HT1080 (cell line): ENCODE results near the gene MYO1D. TPM values are rescaled to one million over a fixed set of nuclear protein-coding genes. Genes with fewer than 3 reads are reported as not detected.
"Not testable (repeated sequence)": the region's sequence is repeated elsewhere in the genome, so short reads cannot be mapped to it uniquely, and the experiment has no call there.

ENCODE experiments used
- DNase-seq: peaks from one replicate; pipeline ENCODE4 v3.0.0-alpha.2; 2015; ENCODE audit warnings: low read depth
- total RNA-seq: library from RNA; depleted of rRNA; stranded (reverse); fragments of >200 nt; shearing (Covaris generic); gene quantifications from 2 replicates; pipeline ENCODE4 v1.2.3, GENCODE V29; 2014

MYO1D gene
- total RNA-seq, 1 experiment from 2014 or later: 4.5 TPM

DNA sequence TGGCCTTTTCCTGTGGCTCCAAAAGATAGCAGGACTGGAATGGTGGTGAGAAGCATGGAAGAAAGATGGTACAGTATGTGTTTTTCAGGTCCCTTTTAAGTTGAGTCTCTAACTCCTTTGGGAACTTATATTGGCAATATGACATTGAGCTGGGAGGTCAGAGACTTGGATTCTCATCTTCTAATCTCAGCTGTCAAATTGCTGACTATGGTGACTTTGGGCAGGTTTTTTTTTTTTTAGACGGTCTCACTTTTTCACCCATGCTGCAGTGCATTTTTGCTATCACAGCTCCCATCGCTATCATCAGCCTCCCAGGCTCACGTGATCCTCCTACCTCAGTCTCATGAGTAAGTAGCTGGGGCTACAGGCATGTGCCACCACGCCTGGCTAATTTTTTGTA, 405.3 kb downstream of the MYO1D start:
- no peak for DNase-seq

DNA sequence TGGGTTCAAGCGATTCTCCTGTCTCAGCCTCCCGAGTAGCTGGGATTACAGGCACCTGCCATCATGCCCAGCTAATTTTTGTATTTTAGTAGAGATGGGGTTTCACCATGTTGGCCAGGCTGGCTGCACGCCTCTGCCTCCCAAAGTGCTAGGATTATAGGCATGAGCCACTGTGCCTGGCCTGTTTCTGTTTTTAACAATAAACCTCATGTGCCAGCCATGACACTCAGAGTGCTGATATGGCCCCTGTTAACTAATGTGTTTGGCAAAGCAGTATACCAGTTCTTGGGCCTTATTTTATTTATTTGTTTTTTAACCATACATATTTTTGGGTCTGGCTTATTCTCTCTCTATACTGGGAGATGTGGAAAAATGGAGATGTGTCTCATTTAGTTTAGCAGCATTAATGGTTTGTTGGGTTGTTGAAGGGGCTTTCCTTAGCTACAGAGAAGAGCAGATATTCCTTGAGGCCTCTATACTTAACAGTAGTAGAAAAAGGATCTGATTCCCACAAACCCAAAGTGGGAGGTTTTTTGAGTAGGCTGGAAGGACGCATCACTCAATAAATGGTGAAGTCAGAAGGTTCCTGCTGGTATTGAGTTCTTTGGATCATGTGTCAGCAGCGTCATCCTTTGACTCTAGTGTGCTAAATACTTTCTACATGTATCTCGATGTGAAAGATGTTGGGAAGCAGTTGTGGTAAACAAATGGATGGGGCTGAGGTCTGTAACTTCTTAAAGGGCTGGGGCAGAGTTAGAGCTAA, 406.3 kb downstream of the MYO1D start:
- DNase-seq: no peak

DNA sequence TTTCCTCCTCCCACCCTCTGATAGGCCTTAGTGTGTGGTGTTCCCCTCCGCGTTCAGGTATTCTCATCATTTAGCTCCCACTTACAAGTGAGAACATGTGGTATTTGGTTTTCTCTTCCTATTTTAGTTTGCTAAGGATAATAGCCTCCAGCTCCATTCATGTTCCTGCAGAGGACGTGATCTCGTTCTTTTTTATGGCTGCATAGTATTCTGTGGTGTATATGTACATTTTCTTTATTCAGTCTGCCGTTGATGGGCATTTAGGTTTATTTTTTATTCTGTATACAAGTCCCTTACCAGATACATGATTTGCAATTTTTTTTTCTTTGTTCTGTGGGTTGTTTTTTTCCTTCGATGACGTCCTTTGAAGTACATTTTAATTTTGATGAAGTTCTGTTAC, 409.0 kb downstream of the MYO1D start:
- no peak for DNase-seq

DNA sequence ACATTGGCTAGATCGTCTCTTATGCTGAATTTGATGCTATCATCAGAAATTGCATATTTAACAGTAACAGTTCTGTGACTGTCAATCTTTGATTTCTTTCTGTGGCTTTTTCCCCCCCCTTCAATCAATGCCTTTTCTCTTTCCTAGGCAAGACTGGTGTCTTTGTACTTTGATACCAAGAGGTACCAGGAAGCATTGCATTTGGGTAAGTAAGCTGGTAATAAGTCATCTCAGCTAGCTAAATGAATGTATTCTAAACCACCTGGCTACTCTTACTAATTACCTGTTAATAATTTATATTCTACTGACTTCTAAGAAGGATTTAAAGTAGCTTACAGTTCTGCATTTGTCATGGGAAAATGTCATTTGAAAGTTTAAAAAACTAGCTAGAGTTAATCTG, 412.6 kb downstream of the MYO1D start:
- DNase-seq: no peak

DNA sequence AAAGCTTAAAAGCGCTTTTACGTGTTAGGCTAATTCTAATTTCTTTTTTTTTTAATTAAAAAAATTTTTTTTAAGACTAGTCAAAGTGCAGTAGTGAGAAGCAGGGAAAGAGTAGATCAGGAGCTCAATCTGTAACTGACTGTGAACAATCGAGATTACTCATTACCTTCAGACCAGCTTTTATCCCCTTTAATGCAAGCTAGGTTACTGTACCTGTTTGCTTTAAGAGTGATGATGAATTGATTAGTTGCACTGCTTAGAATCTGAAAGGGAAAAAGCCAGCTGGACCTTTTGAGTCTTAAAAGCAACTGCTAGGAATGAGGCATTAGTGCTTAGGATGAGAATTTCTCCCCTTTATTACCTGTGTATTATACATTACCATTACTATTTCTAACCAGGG, 413.6 kb downstream of the MYO1D start:
- no peak for DNase-seq

DNA sequence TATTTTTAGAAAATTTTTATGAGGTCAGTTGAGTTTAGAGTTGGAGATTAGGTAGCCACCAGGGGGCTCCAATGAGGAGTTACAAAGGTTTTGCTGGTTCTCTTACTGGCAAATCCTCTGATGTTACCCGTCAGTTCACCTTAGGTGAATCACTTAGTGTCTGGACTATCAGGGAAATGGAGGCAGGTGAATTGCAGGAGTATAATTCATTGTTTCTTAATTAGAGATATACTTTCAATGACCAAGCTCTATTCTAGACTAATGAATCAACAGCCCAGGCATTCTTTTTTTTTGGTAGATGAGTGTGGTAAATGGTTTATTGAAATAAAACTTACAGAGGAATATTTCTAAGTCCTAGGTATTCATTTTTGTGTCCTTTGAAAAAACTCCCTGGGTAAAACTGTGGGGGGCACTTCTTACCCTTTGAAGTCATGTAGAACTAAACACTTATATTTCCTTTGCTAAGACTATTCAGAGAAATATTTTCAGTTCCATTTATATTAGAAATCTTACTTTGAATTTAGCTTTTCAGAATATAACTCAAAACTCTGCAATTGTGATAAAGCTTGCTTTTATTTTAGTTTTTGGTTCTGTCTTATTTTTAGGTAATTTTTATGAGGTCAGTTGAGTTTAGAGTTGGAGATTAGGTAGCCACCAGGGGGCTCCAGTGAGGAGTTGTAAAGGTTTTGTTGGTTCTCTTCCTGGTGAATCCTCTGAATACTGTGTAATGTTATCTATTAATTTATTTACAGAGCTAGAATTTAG, 414.9 kb downstream of the MYO1D start:
- DNase-seq: peak; percentile 60

DNA sequence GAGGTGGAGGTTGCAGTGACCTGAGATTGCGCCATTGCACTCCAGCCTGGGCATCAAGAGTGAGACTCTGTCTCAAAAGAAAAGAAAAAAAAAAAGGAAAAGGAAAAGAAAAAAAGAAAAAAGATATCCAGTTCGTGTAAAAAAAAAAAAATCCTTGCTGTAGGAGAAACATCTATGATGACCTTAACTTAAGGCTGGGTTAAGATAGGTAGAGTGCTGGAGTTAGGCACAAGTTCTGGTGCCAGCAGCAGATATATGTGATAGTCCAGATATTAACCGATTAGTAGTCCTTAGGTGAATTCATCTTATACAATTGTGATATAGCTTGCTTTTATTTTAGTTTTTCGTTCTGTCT, 415.4 kb downstream of the MYO1D start:
- DNase-seq: no peak

DNA sequence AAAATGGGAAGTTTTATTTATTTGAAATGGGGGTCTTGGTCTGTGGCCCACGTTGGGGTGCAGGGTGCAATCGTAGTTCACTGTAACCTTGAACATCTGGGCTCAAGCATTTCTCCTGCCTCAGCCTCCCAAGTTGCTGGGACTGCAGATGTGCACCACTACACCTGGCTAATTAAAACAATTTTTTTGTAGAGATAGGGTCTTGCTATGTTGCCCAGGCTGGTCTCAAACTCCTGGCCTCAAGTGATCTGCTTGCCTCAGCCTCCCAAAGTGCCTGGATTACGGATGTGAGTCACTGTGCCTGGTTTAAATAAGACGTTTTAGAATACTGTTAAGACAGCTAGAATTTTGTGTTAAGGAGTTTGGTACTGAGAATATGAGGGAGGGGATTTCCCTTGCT, 416.9 kb downstream of the MYO1D start:
- no peak for DNase-seq

DNA sequence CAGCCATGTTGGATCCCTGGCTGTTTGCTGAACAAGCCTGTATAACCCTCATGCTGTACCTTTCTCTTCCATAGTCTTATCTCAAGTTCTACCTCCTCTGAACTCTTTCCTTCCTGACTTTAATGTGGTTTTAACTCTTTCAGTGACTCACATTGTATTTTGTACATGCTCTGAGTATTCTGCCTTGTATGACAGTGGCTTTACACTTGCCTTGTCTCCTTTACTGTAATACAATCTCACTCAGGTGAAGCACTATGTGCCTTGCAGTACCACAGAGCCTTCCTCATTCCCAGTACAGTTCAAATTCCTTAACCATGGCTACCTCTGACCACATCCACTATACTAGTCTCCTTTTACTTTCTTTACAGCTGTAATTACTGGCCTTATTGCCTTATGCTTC, 418.6 kb downstream of the MYO1D start:
- no peak for DNase-seq

DNA sequence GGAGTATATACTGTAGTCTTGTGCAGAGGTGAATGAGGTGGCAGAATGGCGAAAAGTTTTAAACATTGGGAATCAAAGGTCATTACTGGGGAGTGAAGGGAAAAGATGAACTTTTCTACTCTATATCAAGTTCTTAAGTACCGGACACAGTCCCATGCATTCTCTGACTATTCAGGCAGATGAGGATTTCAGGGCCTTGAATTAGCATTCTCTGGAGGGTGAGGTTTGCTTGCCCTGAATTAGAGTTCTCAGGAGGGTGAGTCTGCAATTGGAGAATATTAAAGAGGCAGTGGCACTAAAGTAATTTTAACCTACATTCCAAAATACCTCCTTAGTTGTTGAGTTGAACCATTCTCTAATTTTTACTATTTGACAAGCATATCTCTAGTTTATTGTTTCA, 423.6 kb downstream of the MYO1D start:
- no peak for DNase-seq

DNA sequence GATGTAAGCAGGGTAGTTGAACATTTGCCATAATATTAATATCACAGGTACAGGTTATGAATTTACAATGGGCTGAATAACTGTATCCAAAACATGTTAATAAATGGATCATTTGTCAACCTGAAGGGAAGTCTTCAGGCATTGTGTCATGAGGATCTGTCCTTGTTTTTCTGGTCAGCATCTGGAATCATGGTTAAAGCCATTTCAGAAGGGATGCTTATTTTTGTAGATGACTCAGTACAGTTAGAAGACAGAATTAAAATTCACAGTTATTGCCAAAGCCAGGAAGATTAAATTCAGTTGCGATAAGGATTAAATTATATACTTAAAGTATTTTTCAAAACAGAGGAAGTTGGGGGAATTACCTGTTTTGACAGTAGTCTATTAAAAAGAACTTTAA, 424.6 kb downstream of the MYO1D start:
- no peak for DNase-seq

DNA sequence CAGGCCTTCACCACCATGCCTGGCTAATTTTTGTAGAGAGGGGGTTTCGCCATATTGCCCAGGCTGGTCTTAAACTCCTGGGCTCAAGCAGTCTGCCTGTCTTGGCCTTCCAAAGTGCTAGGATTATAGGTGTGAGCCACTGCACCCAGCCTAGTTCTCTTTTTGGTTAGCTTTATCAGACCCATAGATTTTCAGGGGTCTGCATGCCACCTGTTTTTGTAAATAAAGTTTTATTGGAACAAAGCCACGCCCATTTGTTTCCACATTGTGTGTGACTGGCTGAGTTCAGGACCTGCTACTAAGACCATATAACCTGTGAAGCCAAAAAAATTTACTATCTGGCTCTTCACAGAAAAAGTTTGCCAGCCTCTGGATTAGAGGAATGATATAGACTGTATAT, 425.0 kb downstream of the MYO1D start:
- no peak for DNase-seq

DNA sequence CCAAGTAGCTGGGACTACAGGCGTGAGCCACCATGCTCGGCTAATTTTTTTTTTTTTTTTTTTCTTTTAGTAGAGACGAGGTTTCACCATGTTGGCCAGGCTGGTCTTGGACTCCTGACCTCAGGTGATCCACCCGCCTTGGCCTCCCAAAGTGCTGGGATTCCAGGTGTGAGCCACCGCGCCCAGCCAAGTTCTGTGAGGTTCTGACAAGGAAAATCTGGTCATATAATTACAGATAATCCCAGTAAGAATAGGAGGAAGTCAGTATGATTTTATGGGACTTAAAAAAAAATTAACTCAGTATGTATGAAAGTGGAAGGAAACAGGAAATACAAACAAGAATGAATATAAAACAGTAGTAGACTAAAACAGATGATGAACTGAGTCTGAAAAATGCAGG, 426.5 kb downstream of the MYO1D start:
- not testable (repeated sequence) for DNase-seq

DNA sequence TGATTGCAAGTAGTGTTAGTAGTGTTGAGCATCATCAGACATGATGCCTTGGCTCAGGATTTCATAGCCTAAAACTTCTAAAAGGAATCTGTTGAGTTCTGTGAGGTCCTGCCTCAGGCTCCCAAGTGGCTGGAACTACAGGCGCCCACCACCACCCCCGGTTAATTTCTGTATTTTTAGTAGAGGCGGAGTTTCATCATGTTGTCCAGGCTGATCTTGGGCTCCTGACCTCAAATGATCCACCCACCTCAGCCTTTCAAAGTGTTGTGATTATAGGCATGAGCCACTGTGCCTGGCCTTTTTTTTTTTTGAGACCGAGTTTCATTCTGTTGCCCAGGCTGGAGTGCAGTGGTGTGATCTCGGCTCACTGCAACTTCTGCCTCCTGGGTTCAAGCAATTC, 427.0 kb downstream of the MYO1D start:
- DNase-seq: no peak

DNA sequence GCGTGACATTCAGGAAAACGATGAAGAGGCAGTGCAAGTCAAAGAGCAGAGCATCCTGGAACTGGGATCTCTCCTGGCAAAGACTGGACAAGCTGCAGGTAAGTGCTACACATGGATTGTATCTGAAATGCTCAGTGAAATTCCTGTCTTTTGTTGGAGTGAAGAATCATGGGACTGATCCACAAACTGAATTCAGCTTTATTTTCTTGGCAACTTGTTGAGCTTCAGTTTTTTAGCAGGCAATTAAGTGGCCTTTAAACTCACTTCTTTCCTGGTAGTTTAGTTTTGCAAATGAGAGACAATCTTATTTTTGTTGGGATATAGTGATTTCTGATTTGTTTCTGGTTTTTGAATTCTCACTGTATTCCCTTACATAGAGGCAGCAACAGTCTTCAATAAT, 430.0 kb downstream of the MYO1D start:
- no peak for DNase-seq

DNA sequence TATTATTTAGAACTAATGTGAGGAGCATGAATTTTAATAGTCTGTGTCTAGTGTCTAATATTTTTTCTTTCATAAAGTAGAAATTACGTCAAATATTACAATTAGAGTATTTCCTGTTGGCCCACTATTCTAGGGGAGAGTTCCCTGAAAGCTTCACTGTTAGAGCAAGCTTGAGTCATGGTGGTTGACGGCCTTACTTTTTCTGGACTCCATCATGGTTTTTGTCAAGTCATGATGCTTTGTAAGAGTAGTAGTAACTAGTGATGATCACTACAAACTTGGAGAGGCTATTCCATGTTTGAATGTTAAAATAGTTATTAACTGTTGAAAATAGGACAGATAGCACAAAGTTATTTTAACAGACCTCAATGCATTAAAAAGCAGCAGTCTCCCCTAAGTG, 431.0 kb downstream of the MYO1D start:
- DNase-seq: peak; percentile 10

DNA sequence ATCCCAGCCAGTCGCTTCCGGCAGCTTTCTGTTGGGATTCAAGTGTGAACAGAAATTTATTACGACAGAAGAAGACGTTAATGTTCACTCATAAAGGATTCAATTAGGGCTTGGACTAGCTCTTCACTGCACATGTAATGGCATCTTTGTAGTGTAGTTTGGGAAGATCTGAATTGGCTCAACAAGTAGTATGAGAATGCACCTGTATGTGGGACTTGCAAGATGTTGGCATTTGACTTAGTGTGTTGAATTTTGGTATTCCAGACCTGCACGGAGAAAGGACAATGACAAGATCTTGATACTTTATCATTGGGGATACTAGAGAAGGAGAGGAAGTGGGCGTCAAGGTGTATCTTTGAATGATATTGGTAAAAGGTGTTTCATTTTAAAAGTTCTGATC, 431.4 kb downstream of the MYO1D start:
- DNase-seq: no peak

DNA sequence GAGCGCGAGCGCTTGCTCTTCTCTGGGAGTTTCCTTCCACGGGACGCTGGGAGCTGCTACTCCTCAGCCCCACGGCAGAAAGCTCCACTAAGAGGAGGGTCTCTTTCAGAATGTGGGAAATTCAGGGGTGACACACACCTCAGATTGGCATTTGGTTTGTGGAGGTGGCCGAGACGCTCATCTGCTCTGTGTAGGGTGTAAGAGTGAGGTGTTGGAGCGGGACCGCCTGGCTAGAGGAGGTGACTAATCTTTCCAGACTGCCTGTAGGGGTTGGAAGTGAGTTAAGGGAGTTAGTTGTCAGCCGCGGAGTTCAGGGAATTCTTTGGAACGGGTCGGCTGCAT, 431.9 kb downstream of the MYO1D start:
- DNase-seq: peak; percentile 70

DNA sequence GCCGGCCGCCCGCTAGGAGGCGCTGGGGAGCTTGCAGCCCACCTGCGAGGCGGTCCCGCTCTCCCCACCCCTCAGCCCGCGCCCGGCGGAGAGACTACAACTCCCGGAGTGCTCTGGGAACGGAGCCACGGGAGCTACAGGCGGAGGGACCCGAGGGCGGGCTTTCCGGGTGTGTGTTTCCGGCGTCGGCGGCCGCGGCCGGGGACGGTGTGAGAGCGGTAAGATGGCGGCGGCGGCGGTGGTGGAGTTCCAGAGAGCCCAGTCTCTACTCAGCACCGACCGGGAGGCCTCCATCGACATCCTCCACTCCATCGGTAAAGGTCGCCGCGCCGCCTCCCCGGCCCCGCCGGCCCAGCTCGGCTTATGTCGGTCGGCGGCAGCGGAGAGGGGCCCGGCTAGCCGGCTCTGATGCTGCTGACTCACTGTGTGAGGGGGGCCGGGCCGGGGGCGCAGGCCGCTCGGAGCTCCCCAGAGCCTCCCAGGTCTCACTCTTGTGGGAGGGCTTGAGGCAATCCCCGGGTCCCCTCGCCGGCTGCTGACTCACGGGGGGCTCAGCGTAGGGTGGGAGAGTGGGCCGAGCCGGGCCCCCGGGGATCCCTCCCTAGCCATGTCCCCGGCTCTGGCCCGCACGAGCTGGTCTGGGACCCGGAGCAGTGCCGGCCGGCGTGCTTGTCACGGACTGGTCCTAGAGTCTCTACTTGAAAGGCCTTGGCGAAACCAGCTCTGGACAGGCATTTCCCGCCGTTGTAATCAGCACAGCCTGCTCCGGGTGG, 432.4 kb downstream of the MYO1D start, which contains the start of gene PSMD11:
PSMD11 (plus strand) TSS at position 210 of the 773 bp plus-strand sequence; CDS start at position 224, 14 bp downstream.
- peak; percentile 96 for DNase-seq

DNA sequence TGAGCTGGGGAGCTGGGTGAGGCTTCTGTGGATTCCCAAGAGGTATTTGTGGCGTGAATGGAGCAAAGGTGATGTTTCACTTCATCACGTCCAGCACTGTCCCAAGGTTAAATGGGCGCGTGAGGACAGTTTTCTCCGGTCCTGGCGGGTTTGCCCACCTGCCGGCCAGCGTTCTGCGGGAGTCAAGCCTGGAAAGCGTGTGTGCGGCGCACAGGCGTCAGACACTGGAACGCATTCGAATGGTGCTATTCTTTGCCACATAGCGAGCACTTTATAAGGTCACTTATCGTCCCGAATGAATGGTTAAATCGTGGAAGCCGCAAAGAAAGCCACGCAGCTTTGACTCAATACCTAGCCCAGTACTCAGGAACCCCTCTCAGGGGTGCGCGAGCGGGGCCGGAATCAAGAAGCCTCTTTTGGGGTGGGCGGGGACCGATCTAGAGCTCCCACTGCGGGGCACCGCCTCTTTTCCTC, 433.1 kb downstream of the MYO1D start:
- DNase-seq: no peak
